ENCODE measurements around the gene TTF1.

The TTF1 gene

DNA sequence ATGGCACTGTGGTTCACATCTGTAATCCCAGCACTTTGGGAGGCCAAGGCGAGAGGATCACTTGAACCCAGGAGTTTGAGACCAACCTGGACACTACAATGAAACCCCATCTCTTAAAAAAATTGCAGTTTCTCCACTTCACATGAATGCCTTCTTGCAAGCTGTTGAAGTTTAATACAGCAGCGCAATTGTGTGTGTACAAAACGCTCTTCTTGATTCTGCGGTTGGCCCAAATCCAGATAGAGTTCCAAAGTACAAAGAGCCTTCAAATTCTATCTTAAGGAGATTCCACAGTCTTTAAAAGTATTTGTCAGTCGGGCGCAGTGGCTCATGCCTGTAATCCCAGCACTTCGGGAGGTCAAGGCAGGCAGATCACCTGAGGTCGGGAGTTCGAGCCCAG lies 42.6 kb downstream of the TTF1 start:
- DNase-seq: no peak

GRCh38 chr9:132357764-132358163 lies 48.9 kb downstream of the TTF1 start:
- no peak for DNase-seq

GRCh38 chr9:132356324-132356924 lies 50.2 kb downstream of the TTF1 start:
- no peak for DNase-seq

- DNase-seq: peak; percentile 99
Observed at GRCh38 chr9:132354637-132355355, 51.8 kb downstream of the TTF1 start, which contains the start of gene SETX. Gene SETX, minus strand, starts transcription at chr9:132354986. Its CDS starts 5,558 bp downstream, at chr9:132349428.

GRCh38 chr9:132351404-132352045 lies 55.1 kb downstream of the TTF1 start:
- no peak for DNase-seq

DNA sequence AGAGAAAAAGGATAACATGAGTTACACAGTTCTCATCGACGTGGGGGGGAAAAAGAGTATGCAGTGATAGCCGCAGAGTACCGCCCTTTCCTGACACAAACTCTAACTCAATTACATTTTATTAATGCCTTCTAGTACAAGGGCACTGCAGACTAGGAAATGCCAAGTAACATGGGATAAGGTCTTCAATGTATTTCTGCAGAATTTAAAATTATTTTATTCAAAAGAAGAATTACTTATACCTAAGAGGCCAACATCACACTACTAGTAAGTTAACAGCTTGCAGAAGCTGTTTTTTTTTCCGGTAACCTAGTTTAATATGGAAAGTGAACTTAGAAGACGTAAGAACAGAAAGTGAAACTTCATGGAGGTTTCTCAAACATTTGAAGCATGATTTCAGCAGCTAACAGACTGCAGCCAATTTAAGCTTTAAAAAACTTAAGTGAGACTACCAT lies 55.8 kb downstream of the TTF1 start:
- DNase-seq: no peak

GRCh38 chr9:132348676-132349075 lies 58.0 kb downstream of the TTF1 start:
- DNase-seq: no peak

DNA sequence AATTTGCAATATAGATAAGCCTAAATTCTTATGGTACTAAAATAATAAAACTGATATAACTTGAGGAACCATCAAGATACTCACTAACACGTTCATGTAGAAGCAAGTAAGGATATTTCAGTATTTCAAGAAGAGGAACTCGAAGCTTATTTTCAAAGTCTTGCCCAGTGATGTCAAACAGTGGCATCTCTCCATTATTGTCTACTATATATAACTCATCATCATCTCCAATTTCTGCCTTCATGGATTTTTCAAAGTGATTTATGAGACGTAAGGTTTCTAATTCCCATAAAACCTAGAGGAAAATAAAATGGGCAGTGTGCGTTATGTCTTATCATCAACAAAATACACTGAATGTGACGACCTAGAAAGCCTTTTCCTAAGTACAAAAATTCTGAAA lies 60.5 kb downstream of the TTF1 start:
- DNase-seq: no peak

DNA sequence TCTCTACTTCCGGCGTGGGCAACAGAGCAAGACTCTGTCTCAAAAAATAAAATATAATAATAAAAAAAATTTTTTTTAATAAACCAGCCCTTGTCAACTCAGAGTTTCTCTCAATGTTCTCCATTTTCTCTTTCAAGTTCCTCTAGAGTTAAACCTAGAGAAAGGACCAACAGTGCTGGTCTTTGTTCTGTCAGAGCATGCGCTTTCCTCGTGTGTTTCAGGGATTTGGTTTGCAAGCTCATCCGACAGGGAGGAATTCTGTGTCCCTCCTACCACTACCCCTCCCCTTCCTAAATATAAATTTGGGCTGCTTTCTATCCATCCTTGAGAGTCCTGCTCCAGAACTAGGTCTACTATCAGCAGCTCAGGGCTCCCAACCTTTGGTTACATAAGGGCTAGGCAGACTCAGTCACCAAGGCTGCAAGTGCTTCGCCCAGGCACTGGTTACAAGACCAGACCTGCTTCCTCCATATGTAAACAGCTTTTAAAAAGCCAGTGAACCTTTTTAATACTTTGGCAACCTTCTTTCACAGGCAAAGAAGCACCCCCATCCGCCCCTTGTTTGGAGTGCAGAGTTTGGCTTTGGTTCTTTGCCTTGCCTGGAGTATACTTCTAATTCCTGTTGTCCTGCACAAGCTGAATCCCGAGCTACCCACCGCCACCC lies 65.3 kb downstream of the TTF1 start:
- DNase-seq: no peak

DNA sequence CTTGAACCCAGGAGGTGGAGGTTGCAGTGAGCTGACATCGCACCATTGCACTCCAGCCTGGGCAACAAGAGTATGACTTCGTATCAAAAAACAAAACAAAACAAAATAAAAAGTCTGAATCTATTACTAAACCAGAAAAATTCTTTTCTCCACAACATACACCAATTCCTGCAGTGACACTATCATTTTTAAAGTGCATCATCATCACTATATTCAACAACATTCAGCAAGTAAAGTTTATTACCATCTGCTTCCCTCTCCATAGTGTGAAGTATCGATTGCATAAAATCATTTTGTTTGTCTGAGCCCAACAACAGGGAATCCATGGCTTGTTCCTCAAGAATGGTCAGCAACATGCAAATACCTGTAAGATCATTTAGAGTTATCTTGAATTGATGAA lies 72.3 kb downstream of the TTF1 start:
- DNase-seq: no peak

DNA sequence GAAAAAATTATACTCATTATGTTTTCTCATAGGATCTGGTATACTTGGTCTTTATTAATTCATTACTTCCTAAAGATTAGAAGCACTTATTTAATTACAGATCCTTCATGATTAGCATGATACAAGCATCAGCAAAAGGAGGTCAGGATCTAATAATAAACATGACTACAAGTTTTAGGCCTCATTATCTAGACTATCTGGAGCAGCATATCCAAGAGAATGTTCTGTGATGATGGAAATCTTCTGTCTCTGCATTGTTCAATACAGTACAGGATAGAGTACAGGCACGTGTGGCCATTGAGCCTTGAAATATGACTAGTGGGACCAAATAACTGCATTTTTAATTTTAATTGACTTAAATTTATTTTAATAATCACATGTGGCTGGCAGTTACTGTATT lies 73.1 kb downstream of the TTF1 start:
- DNase-seq: no peak

- DNase-seq: no peak
Observed at GRCh38 chr9:132328580-132328979, 78.1 kb downstream of the TTF1 start.

GRCh38 chr9:132327537-132327936 lies 79.1 kb downstream of the TTF1 start:
- no peak for DNase-seq
